Effector CD8-positive, alpha-beta T cell (primary cell): ENCODE data around the gene GFPT1.

ENCODE experiments used
- DNase-seq: peaks from one replicate; lab custom pipeline; 2025; lab: John Stamatoyannopoulos, UW

Gene GFPT1

DNA sequence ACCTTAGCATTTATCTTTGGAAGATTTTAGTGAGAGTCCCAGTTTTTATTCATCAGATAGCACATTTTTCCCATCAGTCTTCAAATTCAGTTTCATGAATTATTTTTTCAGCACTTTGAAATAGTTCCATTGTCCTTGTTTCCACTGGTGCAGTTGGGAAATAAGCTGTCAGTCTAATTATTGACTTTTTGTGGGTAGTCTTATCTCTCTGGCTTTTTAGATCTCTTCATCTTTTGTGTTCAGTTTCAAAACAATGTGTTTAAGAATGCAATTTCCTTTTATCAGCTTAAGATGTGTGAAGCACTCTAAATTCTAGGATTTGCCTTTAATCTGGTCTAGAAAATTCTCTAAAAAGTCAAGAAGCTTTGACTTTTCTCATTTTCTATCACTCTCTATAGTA lies 70.5 kb downstream of the GFPT1 start:
- DNase-seq, result no peak

DNA sequence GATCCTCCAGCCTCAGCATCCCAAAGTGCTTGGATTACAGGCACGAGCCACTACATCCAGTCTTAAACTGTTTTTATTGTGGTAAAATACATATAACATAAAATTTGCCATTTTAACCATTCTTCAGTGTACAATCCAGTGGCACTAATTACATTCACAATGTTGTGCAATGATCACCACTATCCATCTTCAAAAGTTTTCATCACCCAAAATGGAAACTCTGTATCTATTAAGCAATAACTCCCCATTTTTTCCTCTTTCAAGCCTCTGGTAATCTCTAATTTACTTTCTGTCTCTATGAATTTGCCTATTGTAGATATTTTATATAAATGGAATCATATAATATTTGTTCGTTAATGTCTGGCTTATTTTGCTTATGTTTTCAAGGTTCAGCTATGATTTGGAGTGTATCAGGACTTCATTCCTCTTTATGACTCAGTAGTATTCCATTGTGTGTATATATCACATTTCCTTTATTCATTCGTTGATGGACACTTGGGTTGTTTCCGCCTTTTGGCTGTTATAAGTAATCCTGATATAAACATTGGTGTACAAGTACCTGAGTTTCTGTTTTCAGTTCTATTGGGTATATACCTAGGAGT lies 71.8 kb downstream of the GFPT1 start:
- no peak for DNase-seq

DNA sequence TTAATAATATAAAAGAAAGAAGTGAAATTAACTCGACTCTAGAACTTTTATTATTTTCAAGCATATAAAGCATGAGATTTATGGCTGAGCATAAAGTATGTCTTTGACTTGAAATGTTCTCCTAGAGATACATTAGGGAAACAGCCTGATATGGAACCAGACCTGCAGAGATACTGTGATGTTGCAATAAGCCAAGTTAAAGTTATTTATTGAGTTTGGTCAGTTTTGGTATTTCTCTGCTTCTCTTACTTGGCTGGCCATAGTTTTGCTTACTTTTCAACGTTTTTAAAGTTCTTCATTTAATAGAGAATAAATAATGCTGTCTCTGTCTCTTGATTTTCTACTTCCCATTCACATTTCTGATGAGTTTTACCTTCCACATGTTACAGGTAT lies 76.0 kb downstream of the GFPT1 start:
- no peak for DNase-seq

DNA sequence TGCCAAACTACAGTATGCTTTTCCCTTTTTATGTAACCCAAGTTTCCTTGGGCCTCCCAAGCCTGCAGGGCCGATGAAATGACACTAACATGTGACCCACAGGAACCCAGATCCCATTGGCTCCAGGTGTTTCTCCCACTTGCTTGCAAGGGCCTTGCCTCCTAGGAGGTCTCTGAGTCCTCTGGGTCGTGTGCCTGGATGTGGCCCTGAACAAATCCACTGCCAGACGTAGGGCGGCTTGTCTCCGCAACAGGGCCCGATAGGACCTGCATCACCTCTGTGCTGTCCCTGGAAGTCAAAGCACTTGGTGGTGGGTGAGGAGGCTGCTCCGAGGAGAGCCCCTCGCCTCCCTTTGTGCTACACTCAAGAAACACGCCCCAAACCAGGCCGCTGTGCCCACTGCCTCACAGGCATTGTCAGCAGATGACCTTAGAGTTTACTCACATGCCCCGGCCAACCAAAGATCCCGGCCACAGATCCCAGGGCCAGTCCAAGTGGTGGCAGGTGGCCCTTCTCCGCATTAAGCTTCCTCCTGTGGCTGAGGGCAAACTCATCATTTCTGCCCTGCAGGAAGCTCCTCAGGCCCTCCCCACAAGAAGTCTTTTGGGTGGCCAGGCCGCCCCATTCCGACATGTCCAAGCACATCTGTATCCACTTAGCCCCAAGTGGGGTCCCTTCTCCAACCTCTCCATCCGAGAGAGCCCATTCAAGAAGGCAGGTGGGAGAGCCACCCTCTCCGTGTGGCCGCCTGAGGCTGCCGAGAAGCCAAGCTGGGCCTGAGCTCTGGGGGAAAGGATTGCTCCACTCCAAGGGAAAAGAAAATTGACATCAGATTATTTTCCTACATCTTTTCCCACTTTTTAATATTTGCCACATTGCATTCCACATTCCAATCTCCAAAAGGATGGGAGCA lies 76.7 kb downstream of the GFPT1 start:
- no peak for DNase-seq

DNA sequence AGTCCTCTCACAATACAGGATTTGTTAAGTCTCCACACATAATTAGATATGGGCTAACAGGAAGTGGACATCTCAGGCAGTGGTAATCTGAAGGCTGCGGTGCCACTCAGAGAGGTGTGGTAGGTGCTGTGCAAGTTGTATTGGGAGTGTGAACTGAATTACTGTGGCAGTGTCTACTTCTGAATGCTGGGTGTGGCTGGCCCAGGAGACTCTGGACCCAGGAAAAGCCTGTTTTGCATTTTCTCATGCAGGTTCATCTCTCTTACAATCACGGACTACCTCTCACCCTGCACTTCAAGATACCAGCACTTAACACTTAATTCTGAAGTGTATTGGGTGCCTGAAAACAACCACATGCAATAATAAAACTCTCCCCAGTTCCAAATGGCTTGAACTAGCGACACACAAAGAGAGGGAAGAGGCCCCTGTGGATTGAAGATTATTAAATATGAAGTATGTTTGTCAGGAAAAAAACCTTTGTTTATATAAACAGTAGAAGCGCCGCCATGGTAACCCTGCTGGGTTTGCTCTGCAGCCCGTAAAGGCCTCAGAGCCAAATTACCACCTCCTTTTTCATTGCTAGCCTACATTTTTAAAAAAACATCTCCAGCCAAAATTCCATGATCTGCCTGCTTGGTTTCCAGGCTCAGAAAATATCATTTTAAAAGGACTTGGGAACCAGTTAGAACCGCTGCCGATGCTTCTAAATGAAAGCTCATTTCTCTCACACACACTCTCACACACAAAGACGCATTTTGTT lies 77.5 kb downstream of the GFPT1 start:
- DNase-seq, result no peak

DNA sequence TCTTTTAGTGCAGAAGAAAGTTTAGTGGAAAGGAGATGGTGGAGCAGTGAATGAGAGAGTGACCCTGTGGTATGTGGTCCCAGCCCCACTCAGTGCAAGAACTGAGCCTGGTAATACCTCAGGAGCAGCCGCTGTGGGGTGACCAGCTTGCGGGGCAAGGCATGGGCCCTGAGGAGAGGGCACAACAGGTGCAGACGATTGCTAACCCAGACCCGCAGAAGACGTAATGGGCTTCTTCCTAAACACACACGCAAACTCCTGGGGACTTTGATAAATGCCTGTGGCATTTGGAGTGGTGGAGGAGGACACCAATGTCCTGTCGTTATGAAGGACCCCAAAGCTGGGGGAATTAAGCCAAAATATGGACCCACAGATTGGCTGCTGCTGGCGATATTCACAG lies 78.7 kb downstream of the GFPT1 start:
- no peak for DNase-seq

DNA sequence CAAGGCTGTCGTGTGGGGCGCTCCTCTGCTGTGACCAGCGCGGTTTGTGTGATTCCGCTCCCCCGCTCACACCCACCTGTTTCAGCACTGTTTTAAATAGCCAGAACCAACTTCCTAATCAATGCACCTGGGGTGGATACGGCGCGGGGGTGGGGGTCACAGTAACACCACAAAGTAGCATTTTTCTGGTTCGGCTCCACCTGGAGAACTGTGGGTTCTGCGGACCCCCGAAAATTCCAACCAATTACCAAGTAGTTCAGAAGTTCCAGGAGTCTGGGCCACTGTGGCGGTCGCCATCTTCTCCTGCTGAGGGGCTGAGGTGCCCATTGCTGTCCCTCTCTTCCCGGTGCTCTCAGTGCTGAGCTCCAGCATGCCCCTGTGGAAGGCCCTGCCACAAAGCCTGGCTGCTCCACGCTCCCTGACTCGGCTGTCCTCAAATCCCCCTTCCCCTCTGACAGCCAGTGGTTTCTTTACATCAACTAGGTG lies 79.4 kb downstream of the GFPT1 start:
- no peak for DNase-seq

DNA sequence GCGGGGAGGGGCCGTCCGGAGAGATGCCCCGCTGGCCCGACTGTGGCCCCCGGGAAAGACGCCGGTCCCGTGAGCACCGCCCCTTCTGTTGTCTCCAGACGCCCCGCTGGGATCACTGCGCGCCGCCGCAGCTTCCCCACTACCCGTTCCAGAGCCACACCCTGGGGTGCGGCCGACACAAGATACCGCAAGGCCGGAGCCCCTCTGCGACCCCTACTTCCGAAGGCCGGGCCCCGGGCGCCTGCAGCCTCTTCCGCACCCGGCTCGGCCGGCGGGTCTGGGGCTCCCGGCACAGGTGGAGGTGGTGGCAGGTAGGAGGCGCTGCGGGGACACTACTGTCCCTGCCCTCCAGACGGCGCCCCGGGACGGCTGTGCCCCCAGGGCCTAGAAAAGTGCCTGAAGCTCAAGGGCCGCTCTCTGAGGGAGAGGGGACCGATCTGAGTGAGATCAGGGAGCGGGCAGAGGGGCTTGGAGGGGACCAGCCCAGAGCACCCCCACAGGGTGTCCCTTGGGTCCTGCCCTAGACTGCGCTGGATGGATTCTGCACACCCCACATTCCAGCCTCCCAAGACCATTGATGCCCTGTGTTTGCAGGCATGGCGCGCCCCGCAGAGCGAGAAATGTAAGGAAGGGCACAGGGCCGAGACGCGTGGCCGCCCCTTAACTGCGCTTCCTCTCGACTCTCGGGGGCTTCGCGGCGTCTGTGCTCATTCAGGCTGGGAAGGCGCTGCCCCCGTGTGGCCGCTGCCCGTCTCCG lies 80.0 kb downstream of the GFPT1 start:
- peak; percentile 44 for DNase-seq

DNA sequence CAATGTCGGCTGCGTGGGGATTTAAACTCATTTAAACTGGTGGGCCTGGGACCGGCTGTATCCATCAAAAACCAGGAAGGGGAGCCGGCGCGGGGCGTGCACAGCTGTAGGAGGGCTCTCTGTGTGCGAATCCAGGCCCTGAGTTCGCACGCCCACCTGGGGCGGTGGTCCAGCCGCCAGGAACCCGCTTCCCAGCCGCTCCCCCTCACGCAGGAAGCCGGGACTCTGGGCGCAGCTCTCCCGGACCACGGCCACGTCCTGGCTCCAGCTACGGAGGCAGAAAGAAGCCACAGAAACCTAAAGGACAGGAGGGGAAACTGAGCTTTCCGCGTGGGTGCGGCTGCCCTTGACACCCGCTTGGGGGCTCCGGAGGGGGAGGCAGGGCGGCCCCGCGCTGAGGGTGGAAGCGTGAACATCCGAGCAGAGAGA lies 80.6 kb downstream of the GFPT1 start:
- no peak for DNase-seq

DNA sequence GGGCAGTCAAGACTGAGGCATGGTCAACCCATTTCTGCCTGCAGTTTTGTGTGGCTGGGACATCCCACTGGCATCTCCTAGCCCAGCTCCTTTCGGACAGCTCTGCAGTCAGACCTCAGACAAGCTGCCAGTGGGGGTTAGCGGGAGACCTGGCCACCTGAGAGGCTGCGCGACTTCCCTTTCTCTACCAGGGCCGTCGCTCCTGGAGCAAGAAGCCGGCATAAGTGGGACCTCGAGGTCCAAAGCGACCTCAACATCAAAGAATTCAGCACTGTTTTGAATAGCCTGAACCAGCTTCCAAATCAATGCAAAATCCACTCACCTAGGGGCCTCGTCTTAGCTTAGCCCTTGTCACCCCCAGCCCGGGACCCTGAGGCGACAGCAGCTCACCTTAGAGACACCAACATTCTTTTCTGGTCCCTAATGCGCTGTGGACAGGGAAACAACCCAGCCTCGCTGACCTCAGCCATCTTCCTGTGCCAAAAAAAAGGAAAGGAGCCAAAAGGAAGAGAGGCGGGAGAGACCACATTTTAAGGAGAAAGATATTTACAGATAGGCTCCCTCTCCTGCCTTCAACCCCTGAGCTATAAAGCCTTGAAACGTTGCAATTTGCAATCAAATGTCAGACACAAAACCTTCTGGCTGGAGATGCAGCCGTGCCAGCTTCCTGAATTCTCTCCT lies 81.2 kb downstream of the GFPT1 start:
- DNase-seq, result no peak

DNA sequence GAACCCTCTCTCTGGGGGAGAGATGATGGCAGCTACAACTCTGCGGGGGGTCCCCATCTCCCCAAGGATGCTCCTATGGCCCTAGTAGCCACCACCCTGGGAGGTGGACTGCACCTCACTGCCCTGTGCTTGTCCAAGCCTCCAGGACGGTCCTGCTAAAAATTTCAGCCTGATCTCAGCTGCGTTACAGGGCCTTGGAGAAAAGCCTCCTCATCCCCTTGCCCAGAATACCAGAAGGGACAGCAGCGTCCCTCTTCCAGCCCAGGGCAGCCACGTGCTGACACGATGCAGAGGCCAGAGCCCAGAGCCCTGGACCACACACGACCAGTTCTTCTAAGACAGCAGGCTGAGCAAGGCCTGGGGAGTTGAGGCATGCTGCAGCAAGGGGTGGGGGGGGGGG lies 81.9 kb downstream of the GFPT1 start:
- DNase-seq, result no peak

DNA sequence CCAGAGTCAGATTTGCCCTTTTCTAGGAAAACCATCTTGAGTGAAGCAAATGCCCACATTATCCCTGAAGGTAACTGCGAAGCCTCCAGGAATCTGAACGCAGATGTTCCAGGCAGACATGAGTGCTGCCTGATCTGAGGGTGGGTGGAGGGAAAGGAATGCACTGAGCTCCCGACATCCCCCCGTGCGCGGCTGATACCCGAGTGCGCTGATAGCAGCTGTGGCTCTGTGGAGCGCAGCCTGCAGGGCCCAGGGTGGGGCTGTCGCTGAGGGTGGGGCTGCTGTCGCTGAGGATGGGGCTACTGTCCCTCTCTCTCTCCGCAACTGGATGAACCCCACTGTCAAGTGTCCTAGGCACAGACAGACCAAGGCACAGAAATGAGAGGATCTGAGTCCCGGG lies 82.4 kb downstream of the GFPT1 start:
- DNase-seq, result no peak

DNA sequence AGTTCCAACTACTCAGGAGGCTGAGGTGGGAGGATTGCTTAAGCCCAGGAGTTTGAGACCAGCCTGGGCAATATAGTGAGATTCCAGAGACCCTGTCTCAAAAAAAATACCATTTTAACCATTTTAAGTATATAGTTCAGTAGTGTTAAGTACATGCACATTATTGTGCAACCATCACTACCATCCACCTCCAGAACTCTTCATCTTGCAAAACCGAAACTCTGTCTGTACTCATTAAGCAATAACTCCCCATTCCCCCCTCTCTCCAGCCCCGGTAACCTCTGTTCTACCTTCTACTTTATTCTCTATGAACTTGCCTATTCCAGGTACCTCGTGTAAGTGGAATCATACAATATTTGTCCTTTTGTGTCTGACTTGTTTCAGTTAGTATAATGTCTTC lies 86.4 kb downstream of the GFPT1 start:
- no peak for DNase-seq

DNA sequence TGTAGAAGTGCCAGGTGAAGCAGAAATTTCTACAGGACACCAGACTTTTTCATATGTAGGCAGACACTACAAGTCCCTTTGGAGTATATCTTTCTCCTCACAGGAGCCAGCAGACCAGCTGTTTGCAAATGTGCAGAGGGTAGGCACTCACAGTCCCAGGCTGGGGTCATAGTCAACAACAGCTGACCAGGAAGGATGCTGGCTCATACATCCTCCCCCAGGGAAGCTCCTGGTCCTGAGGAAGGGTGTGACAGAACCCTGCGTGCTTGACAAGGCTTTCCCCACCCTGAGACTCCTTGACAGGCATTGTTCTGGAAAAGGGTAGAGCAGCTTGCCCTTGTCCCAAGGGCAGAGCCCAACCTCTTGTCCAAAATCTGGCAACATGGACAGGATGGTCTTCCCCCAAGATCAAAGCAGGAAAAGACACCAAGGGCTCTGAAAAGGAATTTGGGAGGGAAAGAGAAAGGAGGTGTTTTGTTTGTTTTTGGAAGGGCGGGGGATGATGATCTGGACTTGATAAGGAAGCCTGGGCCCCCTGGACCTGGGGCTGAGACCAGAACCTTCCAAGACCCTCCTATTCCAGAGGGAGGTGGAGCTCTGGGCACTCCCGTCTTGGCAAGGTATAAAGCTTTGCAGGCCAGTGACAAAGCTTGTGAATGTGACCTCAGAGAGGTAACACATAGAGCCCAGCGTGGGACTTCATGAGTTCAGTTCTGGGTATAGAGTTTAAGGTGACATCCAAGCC lies 87.1 kb downstream of the GFPT1 start:
- DNase-seq, result no peak

DNA sequence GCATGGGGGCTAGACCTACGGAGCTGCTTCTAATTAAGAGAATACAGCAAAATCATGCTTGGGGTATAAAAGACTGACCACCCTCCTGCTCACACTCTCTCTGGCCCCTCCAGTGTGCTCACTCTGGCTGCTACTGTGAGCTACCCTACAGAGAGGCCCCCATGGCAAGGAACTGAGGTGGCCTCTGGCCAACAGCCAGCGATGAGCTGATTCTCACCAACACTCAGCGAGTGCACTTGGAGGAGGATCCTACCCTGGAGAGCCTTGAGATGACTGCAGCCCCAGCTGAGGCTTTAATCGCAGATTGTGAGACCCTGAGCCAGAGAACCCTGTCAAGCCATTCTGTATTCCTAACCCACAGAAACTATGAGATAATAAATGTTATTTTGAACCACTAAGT lies 88.2 kb downstream of the GFPT1 start:
- DNase-seq, result no peak

DNA sequence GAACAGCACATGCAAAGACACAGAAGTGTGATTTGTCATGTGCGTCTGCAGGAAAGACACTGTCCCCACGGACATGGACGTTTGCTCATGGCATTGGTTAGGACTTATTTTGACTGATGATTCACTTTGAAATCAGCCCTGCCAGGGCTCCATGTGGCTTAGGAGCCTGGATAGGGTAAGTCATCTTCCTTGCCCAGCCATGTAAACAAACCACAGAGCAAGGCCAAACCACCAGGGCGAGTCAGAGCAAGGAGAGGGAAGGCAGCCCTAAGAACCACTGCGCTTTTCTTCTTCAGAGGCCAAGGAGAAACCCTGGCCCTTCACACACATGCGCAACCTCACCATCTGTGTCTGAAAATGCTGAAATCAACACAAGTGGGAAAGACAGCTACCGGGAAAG lies 88.8 kb downstream of the GFPT1 start:
- DNase-seq, result no peak

DNA sequence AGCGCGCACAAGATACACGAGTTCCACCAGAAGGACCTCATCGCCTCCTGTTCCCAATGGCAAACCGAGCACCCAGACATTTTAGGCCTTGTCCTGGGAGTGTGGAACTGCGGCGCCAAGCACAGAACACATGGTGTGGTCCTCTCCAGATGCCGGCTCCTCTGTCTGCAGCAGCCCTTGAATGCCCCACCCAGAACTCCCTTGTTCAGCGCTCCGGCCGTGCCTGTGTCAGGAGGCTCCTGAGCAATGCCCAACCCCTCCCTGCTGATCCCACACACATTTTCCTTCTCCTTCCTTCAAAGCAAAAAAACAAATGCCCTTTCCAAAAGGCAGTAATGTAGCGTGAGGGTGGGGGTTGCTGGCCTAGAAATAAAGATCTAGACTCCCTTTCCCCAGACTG lies 89.8 kb downstream of the GFPT1 start:
- DNase-seq, result no peak

DNA sequence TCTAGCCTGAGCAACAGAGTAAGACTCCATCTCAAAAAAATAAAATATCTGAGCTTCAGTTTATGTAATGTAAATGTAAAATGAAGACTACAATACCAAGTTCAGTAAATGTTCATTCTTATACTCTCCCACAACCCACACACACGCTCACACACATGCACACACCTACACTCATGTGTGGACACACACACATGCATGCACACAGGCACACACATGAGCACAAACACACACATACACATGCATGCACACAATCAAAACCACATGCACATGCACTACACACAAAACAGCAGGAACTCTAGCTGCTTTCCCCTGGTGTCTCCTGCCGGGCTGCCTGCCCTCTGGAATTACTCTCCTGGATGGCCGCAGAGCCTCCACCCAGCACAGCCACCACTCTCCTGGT lies 90.6 kb downstream of the GFPT1 start:
- no peak for DNase-seq

DNA sequence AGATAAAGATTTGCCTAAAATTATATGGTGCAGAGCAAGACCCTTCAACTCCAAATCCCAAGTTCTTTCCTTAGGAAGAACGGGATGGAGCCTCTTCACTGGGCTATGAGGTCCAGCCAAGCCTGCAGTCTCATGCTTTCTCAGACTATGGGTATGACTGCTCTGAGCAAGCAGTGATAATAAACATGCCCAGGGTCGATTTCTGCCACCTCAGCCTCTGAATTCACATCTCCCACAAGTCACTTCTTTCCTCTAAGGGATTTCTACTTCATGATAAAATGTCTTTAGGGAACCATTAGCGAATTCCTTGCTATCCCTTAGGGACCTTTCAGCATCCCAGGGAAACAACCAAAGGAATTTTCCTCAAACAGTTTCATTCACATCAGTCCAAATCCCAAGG lies 94.8 kb downstream of the GFPT1 start:
- DNase-seq, result no peak

DNA sequence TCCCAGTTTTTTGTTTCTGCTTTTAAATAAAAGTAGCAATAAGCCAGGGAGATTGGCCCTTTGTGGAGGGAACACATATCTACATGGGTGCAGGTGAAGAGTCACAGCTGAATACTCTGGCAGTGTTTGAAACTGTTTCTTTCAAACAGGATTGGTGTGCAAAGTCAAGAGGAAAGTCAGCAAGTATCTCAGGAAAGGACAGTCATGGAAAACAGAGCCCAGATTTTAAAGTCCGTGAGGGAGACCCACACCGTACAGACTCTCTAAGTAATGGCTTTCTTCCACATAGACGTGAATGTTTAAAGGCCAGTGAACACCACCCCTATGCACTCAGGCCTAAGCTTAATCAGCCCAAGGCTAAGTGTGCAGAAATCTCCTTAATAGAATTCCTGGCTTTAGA lies 95.3 kb downstream of the GFPT1 start:
- DNase-seq, result no peak
